Mucosa of rectum (tissue), 2 donors: ENCODE results near the gene ULK1.

Experiments
- H3K27ac ChIP-seq, 2 donors: one replicate each; pipeline ENCODE4 v1.7.0; 2013; ENCODE audit warnings: inconsistent platforms in 2 of 2, low read depth in 2 of 2, low read length in 2 of 2
- H3K27me3 ChIP-seq, 2 donors: one replicate each; pipeline ENCODE4 v1.7.0; 2013; ENCODE audit warnings: low read length in 2 of 2; ENCODE audit not compliant: control insufficient read depth in 2 of 2, insufficient read depth in 2 of 2
- H3K36me3 ChIP-seq, 2 donors: one replicate each; pipeline ENCODE4 v1.7.0; 2013; ENCODE audit warnings: low read length in 2 of 2; ENCODE audit not compliant: control insufficient read depth in 2 of 2, insufficient read depth in 2 of 2
- H3K4me1 ChIP-seq, 2 donors: one replicate each; pipeline ENCODE4 v1.7.0; 2013; ENCODE audit warnings: low read length in 2 of 2, mild to moderate bottlenecking in 1 of 2; ENCODE audit not compliant: control insufficient read depth in 2 of 2, insufficient read depth in 2 of 2
- H3K4me3 ChIP-seq, 2 donors: one replicate each; pipeline ENCODE4 v1.7.0; 2013; ENCODE audit warnings: low read length in 2 of 2
- H3K9ac ChIP-seq, 2 donors: one replicate each; pipeline ENCODE4 v1.7.0; 2013; ENCODE audit warnings: low read length in 2 of 2, low read depth in 1 of 2, mild to moderate bottlenecking in 1 of 2
- H3K9me3 ChIP-seq, 2 donors: one replicate each; pipeline ENCODE4 v1.7.0; 2013; ENCODE audit warnings: low read length in 2 of 2; ENCODE audit not compliant: control insufficient read depth in 2 of 2
- donor health status: healthy.
- donor health status: Normal muscosa, but diverticular disease.

Gene ULK1

GRCh38 chr12:131933387-131933786, 39.0 kb downstream of the ULK1 start:
- peaks cover 6 to 8% of the 10 kb centered on the region in 2 donors for H3K4me1 ChIP-seq
- H3K27ac ChIP-seq = no peak overlapping the region
- H3K36me3 ChIP-seq = peaks cover 30% of the 10 kb centered on the region in 2 donors
- no peak overlapping the region for H3K4me3 ChIP-seq
- no peaks in the 10 kb centered on the region for H3K27me3 ChIP-seq
- no peak overlapping the region for H3K9ac ChIP-seq
- no peaks in the 10 kb centered on the region for H3K9me3 ChIP-seq

- H3K4me1 ChIP-seq = peaks cover 12 to 13% of the 10 kb centered on the region in 2 donors
- H3K27me3 ChIP-seq = no peaks in the 10 kb centered on the region
- no peaks in the 10 kb centered on the region for H3K9me3 ChIP-seq
- H3K27ac ChIP-seq = no peak overlapping the region
- H3K36me3 ChIP-seq = peaks cover 30 to 33% of the 10 kb centered on the region in 2 donors
- H3K9ac ChIP-seq = no peak overlapping the region
- H3K4me3 ChIP-seq = no peak overlapping the region
Observed at GRCh38 chr12:131934535-131934934, 40.1 kb downstream of the ULK1 start.

GRCh38 chr12:131938082-131938481, 43.7 kb downstream of the ULK1 start:
- H3K9me3 ChIP-seq = no peaks in the 10 kb centered on the region
- peaks cover 31 to 34% of the 10 kb centered on the region in 2 donors for H3K36me3 ChIP-seq
- peak overlapping the region in 1 of 2 donors; percentile 76 for H3K27ac ChIP-seq
- peaks cover 4 to 14% of the 10 kb centered on the region in 2 donors for H3K4me1 ChIP-seq
- no peak overlapping the region for H3K4me3 ChIP-seq
- H3K9ac ChIP-seq = no peak overlapping the region
- no peaks in the 10 kb centered on the region for H3K27me3 ChIP-seq

GRCh38 chr12:131939007-131939406, 44.6 kb downstream of the ULK1 start:
- Histone ChIP-seq H3K27me3 (no peaks in the 10 kb centered on the region), H3K36me3 (peaks cover 24 to 27% of the 10 kb centered on the region in 2 donors), H3K4me3 (no peak overlapping the region), H3K27ac (peak overlapping the region; percentile 69 to 76), H3K9me3 (no peaks in the 10 kb centered on the region), H3K4me1 (peaks cover 4 to 14% of the 10 kb centered on the region in 2 donors), H3K9ac (peak overlapping the region; percentile 9 to 58)

GRCh38 chr12:131940141-131940547, 45.7 kb downstream of the ULK1 start:
- H3K4me3 ChIP-seq = no peak overlapping the region
- H3K9ac ChIP-seq = peak overlapping the region in 1 of 2 donors; percentile 54
- H3K36me3 ChIP-seq = peaks cover 19 to 23% of the 10 kb centered on the region in 2 donors
- peaks cover 4 to 14% of the 10 kb centered on the region in 2 donors for H3K4me1 ChIP-seq
- H3K27ac ChIP-seq = peak overlapping the region; percentile 69 to 76
- no peaks in the 10 kb centered on the region for H3K9me3 ChIP-seq
- H3K27me3 ChIP-seq = no peaks in the 10 kb centered on the region

GRCh38 chr12:131941116-131941986, 46.9 kb downstream of the ULK1 start:
- Histone ChIP-seq H3K9ac (no peak overlapping the region), H3K27ac (peak overlapping the region in 1 of 2 donors; percentile 15), H3K9me3 (no peaks in the 10 kb centered on the region), H3K4me3 (no peak overlapping the region), H3K36me3 (peaks cover 18 to 24% of the 10 kb centered on the region in 2 donors), H3K27me3 (no peaks in the 10 kb centered on the region), H3K4me1 (peaks cover 4 to 14% of the 10 kb centered on the region in 2 donors)

GRCh38 chr12:131941987-131942341, 47.5 kb downstream of the ULK1 start:
- Histone ChIP-seq H3K9me3 (no peaks in the 10 kb centered on the region), H3K4me1 (peaks cover 4 to 14% of the 10 kb centered on the region in 2 donors), H3K27me3 (no peaks in the 10 kb centered on the region), H3K4me3 (no peak overlapping the region), H3K36me3 (peaks cover 15 to 24% of the 10 kb centered on the region in 2 donors), H3K27ac (no peak overlapping the region), H3K9ac (no peak overlapping the region)

GRCh38 chr12:131942671-131943070, 48.2 kb downstream of the ULK1 start:
- no peaks in the 10 kb centered on the region for H3K9me3 ChIP-seq
- H3K4me1 ChIP-seq = peaks cover 4 to 14% of the 10 kb centered on the region in 2 donors
- H3K36me3 ChIP-seq = peaks cover 14 to 23% of the 10 kb centered on the region in 2 donors
- no peaks in the 10 kb centered on the region for H3K27me3 ChIP-seq
- no peak overlapping the region for H3K9ac ChIP-seq
- no peak overlapping the region for H3K4me3 ChIP-seq
- H3K27ac ChIP-seq = no peak overlapping the region

- Histone ChIP-seq H3K36me3 (peaks cover 14 to 22% of the 10 kb centered on the region in 2 donors), H3K27ac (no peak overlapping the region), H3K4me1 (peaks cover 4 to 14% of the 10 kb centered on the region in 2 donors), H3K4me3 (no peak overlapping the region), H3K27me3 (no peaks in the 10 kb centered on the region), H3K9ac (no peak overlapping the region), H3K9me3 (no peaks in the 10 kb centered on the region)
Observed at GRCh38 chr12:131943389-131943788, 49.0 kb downstream of the ULK1 start.

GRCh38 chr12:131943876-131944275, 49.5 kb downstream of the ULK1 start:
- H3K36me3 ChIP-seq = peaks cover 14 to 22% of the 10 kb centered on the region in 2 donors
- H3K27me3 ChIP-seq = no peaks in the 10 kb centered on the region
- H3K9ac ChIP-seq = no peak overlapping the region
- H3K4me3 ChIP-seq = no peak overlapping the region
- no peak overlapping the region for H3K27ac ChIP-seq
- H3K4me1 ChIP-seq = peaks cover 7 to 13% of the 10 kb centered on the region in 2 donors
- no peaks in the 10 kb centered on the region for H3K9me3 ChIP-seq
